Endothelial cell (in vitro differentiated cells): ENCODE results near the gene ALDH3B2. TPM values are rescaled to one million over a fixed set of nuclear protein-coding genes. Genes with fewer than 3 reads are reported as not detected.

Experiments used
- DNase-seq: peaks from one replicate; pipeline ENCODE4 v3.0.0; 2021; ENCODE audit warnings: low spot score
- H3K27ac Mint-ChIP-seq: one replicate; pipeline ENCODE4 v1.8.0; 2021; ENCODE audit warnings: mixed read lengths, inconsistent platforms; ENCODE audit not compliant: unreplicated experiment
- H3K27me3 Mint-ChIP-seq: one replicate; pipeline ENCODE4 v1.8.0; 2021; ENCODE audit warnings: mild to moderate bottlenecking, moderate library complexity, mixed read lengths, inconsistent platforms; ENCODE audit not compliant: unreplicated experiment
- H3K36me3 Mint-ChIP-seq: one replicate; pipeline ENCODE4 v1.8.0; 2021; ENCODE audit warnings: mild to moderate bottlenecking, low read depth, mixed read lengths, inconsistent platforms; ENCODE audit not compliant: unreplicated experiment
- H3K4me1 Mint-ChIP-seq: one replicate; pipeline ENCODE4 v1.8.0; 2021; ENCODE audit warnings: mild to moderate bottlenecking, mixed read lengths, inconsistent platforms; ENCODE audit not compliant: unreplicated experiment
- H3K4me3 Mint-ChIP-seq: one replicate; pipeline ENCODE4 v1.8.0; 2021; ENCODE audit warnings: mild to moderate bottlenecking, mixed read lengths, inconsistent platforms; ENCODE audit not compliant: unreplicated experiment
- H3K9me3 Mint-ChIP-seq: one replicate; pipeline ENCODE4 v1.8.0; 2021; ENCODE audit warnings: mixed read lengths, inconsistent platforms; ENCODE audit not compliant: unreplicated experiment
- total RNA-seq: library from RNA; stranded (reverse); fragmentation: NEBNext Ultra II Directional; extraction: Animal tissue kit (Norgen Biotek cat#: 25700); gene quantifications from one replicate; pipeline ENCODE4 v1.2.1, GENCODE V29; 2021; ENCODE audit not compliant: unreplicated experiment
- TF ChIP-seq, protein P1 (sequence below): fragments of 200-600 bp; sonication (generic); IDR thresholded peaks from one replicate; pipeline ENCODE4 v1.5.0; 2021; ENCODE audit warnings: antibody characterized with exemption; ENCODE audit not compliant: unreplicated experiment

ALDH3B2 gene
- total RNA-seq, 1 donor from 2014 or later: 0.72 TPM

DNA sequence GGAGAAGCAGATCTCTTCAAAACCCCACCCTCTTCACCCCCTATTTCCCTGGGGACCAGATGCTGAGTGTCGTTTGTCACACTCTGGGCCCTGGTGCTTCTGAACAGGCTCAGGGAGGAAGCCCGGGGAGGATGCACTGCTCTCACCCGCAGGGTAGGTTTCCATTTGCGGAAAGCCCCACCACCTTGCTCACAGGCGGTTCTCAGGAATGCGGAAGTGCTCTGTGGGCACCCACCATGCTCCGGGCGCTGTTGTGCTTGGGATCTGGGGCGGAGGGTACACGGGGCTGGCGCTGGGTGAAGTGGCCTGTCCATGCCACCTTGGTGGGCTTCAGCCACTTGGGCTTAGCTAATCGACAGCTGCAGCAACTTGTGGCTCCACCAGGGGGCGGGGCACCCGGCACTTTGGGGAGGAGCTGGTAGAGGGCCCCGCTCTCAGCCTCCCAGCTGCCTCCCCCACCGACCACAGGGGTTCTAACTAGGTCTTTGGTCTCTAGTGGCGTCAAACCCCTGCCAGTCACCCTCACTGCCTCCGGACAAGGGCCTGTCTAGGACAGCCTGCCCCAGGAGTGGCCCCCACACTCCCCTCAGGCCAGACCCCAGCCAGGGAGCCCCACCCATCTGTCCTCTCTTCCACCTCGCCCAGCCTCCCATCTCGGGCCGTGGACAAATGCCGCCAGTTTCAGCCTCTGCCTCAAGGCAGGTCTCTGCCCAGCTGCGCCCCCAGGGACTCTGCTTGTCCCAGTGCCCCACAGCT is 60.3 kb downstream of the ALDH3B2 start:
- TF ChIP-seq, protein P1, sequence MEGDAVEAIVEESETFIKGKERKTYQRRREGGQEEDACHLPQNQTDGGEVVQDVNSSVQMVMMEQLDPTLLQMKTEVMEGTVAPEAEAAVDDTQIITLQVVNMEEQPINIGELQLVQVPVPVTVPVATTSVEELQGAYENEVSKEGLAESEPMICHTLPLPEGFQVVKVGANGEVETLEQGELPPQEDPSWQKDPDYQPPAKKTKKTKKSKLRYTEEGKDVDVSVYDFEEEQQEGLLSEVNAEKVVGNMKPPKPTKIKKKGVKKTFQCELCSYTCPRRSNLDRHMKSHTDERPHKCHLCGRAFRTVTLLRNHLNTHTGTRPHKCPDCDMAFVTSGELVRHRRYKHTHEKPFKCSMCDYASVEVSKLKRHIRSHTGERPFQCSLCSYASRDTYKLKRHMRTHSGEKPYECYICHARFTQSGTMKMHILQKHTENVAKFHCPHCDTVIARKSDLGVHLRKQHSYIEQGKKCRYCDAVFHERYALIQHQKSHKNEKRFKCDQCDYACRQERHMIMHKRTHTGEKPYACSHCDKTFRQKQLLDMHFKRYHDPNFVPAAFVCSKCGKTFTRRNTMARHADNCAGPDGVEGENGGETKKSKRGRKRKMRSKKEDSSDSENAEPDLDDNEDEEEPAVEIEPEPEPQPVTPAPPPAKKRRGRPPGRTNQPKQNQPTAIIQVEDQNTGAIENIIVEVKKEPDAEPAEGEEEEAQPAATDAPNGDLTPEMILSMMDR: peak; percentile 84
- DNase-seq: peak; percentile 77
- Mint-ChIP-seq H3K4me1 (no peaks in the 10 kb centered on the region), H3K4me3 (no peak overlapping the region), H3K9me3 (no peaks in the 10 kb centered on the region), H3K27me3 (peaks cover 12% of the 10 kb centered on the region), H3K36me3 (peaks cover 8% of the 10 kb centered on the region), H3K27ac (no peak overlapping the region)

DNA sequence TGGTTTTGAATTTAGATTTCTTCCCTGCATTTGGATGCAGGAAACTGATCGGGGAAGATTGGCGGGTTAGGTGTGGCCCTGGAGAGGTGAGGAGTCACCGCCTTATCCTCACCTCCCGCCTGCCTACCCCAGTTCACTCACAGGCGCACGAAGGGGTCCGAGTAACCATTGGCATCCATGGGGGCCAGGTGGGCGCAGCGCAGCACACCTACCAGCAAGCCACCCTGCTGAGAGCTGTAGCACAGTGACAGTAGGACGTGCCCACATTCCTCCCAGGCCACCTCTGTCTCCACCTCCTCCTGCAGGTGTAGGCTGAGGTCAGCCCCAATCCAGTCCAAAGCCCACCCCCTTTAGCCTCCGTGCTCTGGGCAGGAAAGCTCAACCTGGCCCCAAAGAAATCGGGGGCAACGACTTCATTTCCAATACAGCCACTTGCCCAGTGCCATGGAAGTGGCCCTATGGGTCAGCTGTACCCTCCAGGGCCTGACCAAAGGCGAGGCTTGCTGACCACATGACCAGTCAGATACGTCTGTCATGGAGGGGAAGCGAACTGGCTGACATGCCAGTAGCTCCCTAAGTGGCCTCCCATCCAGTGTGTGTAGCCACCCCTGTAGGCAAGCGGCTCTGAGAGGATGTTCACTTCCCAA is 61.0 kb downstream of the ALDH3B2 start:
- Mint-ChIP-seq H3K9me3 (no peaks in the 10 kb centered on the region), H3K4me1 (no peaks in the 10 kb centered on the region), H3K27me3 (peaks cover 12% of the 10 kb centered on the region), H3K27ac (no peak overlapping the region), H3K36me3 (peaks cover 15% of the 10 kb centered on the region), H3K4me3 (no peak overlapping the region)
- TF ChIP-seq, protein P1: no peak
- no peak for DNase-seq

DNA sequence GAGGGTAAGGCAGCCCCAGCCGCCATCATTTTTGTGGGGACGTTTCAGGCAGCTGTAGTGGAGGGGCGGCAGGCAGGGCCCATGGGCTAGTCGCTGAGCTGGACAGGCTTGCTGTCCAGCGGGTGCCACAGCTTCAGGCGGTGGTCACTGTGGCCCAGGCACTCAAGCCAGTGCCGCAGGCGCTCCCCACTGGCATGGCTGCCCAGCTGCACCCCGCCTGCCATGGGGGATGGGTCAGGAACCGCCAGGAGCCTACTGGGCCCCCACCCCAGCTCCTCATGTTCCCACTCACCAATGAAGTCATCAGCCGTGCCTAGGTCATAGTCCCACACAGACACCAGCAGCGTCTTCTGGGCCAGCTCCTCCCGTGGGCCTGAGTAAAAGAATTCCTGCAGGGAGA is 61.7 kb downstream of the ALDH3B2 start:
- Mint-ChIP-seq H3K9me3 (no peaks in the 10 kb centered on the region), H3K27me3 (peaks cover 13% of the 10 kb centered on the region), H3K4me1 (no peaks in the 10 kb centered on the region), H3K4me3 (no peak overlapping the region), H3K36me3 (peaks cover 17% of the 10 kb centered on the region), H3K27ac (no peak overlapping the region)
- TF ChIP-seq, protein P1: no peak
- DNase-seq: no peak

Other genes starting within 250 kb of the ALDH3B2 start
- 44.2 TPM for gene RPS6KB2, start 246.1 kb downstream of the ALDH3B2 start, total RNA-seq
- 12.9 TPM for gene PTPRCAP, start 236.9 kb downstream of the ALDH3B2 start, total RNA-seq
- 252 TPM for gene CORO1B, start 231.1 kb downstream of the ALDH3B2 start, total RNA-seq
- gene GPR152, start 221.9 kb downstream of the ALDH3B2 start, total RNA-seq: not detected
- not detected for gene CABP4, start 219.3 kb downstream of the ALDH3B2 start, total RNA-seq
- 47.4 TPM for gene TMEM134, start 205.4 kb downstream of the ALDH3B2 start, total RNA-seq
- 32.9 TPM for gene AIP, start 191.6 kb downstream of the ALDH3B2 start, total RNA-seq
- gene PITPNM1, start 169.3 kb downstream of the ALDH3B2 start, total RNA-seq: 11.5 TPM
- 27.8 TPM for gene CDK2AP2, start 166.5 kb downstream of the ALDH3B2 start, total RNA-seq
- gene CABP2, start 151.2 kb downstream of the ALDH3B2 start, total RNA-seq: not detected
- gene GSTP1, start 90.8 kb downstream of the ALDH3B2 start, total RNA-seq: 696 TPM
- 191 TPM for gene NDUFV1, start 67.7 kb downstream of the ALDH3B2 start, total RNA-seq
- gene NUDT8, start 44.7 kb downstream of the ALDH3B2 start, total RNA-seq: 6.8 TPM
- not detected for gene TBX10, start 34.9 kb downstream of the ALDH3B2 start, total RNA-seq
- not detected for gene ACY3, start 23.9 kb downstream of the ALDH3B2 start, total RNA-seq